ENCODE results near the gene COPS9.
A peak's percentile ranks its signal among the peaks of the same experiment; 100 is the strongest.

The COPS9 gene

GRCh38 chr2:240147382-240147781, 11.3 kb upstream of the COPS9 start:
- no peak for DNase-seq

GRCh38 chr2:240146627-240147278, 10.6 kb upstream of the COPS9 start:
- no peak for DNase-seq

GRCh38 chr2:240146141-240146561, 10.0 kb upstream of the COPS9 start:
- DNase-seq = no peak

GRCh38 chr2:240145461-240145860, 9.4 kb upstream of the COPS9 start:
- no peak for DNase-seq

- no peak for DNase-seq
Measured at GRCh38 chr2:240144649-240145261, 8.7 kb upstream of the COPS9 start.

GRCh38 chr2:240143801-240144648, 7.9 kb upstream of the COPS9 start:
- no peak for DNase-seq

- no peak for DNase-seq
Measured at GRCh38 chr2:240143276-240143675, 7.2 kb upstream of the COPS9 start.

- DNase-seq = no peak
Measured at GRCh38 chr2:240142859-240143258, 6.8 kb upstream of the COPS9 start.

- no peak for DNase-seq
Measured at GRCh38 chr2:240142256-240142775, 6.2 kb upstream of the COPS9 start.

GRCh38 chr2:240141736-240142135, 5.6 kb upstream of the COPS9 start:
- DNase-seq = no peak

- no peak for DNase-seq
Measured at GRCh38 chr2:240140920-240141319, 4.8 kb upstream of the COPS9 start.

GRCh38 chr2:240140511-240140910, 4.4 kb upstream of the COPS9 start, which contains the start of gene OTOS:
Gene OTOS, minus strand, starts transcription at chr2:240140658. Its CDS starts 332 bp downstream, at chr2:240140326.
- DNase-seq = peak; percentile 51

- no peak for DNase-seq
Measured at GRCh38 chr2:240139666-240140393, 3.7 kb upstream of the COPS9 start.

GRCh38 chr2:240139011-240139441, 2.9 kb upstream of the COPS9 start:
- no peak for DNase-seq

GRCh38 chr2:240138254-240138984, 2.3 kb upstream of the COPS9 start:
- DNase-seq = no peak

- no peak for DNase-seq
Measured at GRCh38 chr2:240137596-240138253, 1.6 kb upstream of the COPS9 start.

GRCh38 chr2:240136671-240137292, 677 bp upstream of the COPS9 start:
- DNase-seq = no peak

- no peak for DNase-seq
Measured at GRCh38 chr2:240135706-240136012, 446 bp downstream of the COPS9 start.

- no peak for DNase-seq
Measured at GRCh38 chr2:240134956-240135520, 1.1 kb downstream of the COPS9 start.

- no peak for DNase-seq
Measured at GRCh38 chr2:240134466-240134865, 1.6 kb downstream of the COPS9 start.

GRCh38 chr2:240133401-240133800, 2.7 kb downstream of the COPS9 start:
- DNase-seq = no peak
